Measurements from ENCODE around the gene DKK2. TPM values are rescaled to one million over a fixed set of nuclear protein-coding genes. Genes with fewer than 3 reads are reported as not detected.

The DKK2 gene
- total and polyA plus RNA-seq, 2 donors from 2014 or later: 0.19 to 0.22 TPM

GRCh38 chr4:107046261-107046660 lies 10.1 kb upstream of the DKK2 start:
- FAIRE-seq (peak; percentile 69), DNase-seq (no peak)
- H3K27ac ChIP-seq (ENCODE audit: low read depth in 2 of 2, low read length in 2 of 2): no peak overlapping the region
- H3K9ac ChIP-seq (ENCODE audit: low read length in 3 of 3): no peak overlapping the region
- H3K36me3 ChIP-seq (ENCODE audit: control insufficient read depth in 2 of 3, insufficient read depth in 3 of 3, low read length in 3 of 3): no peaks in the 10 kb centered on the region
- H3K9me3 ChIP-seq (ENCODE audit: control insufficient read depth in 2 of 3, insufficient read depth in 1 of 3, low read length in 3 of 3): no peaks in the 10 kb centered on the region
- intact Hi-C loops (cut with DNase I): no loop called here
- no peaks in the 10 kb centered on the region for H3K4me1 ChIP-seq (ENCODE audit: control insufficient read depth in 2 of 3, insufficient read depth in 2 of 3, low read depth in 1 of 3, low read length in 3 of 3)
- TF ChIP-seq CTCF (IDR thresholded peaks at IDR 0.05; ENCODE audit: borderline replicate concordance, extremely low read depth, insufficient read depth): no peak
- no peaks in the 10 kb centered on the region for H3K27me3 ChIP-seq (ENCODE audit: control insufficient read depth, insufficient read depth, low read length)
- H3K4me3 ChIP-seq (ENCODE audit: low read length in 3 of 3): no peak overlapping the region

- Histone ChIP-seq H3K9me3 (ENCODE audit: control insufficient read depth in 2 of 3, insufficient read depth in 1 of 3, low read length in 3 of 3) (no peaks in the 10 kb centered on the region), H3K4me3 (ENCODE audit: low read length in 3 of 3) (no peak overlapping the region), H3K27ac (ENCODE audit: low read depth in 2 of 2, low read length in 2 of 2) (no peak overlapping the region), H3K36me3 (ENCODE audit: control insufficient read depth in 2 of 3, insufficient read depth in 3 of 3, low read length in 3 of 3) (no peaks in the 10 kb centered on the region), H3K9ac (ENCODE audit: low read length in 3 of 3) (no peak overlapping the region), H3K27me3 (ENCODE audit: control insufficient read depth, insufficient read depth, low read length) (no peaks in the 10 kb centered on the region), H3K4me1 (ENCODE audit: control insufficient read depth in 2 of 3, insufficient read depth in 2 of 3, low read depth in 1 of 3, low read length in 3 of 3) (no peaks in the 10 kb centered on the region)
- TF ChIP-seq CTCF (IDR thresholded peaks at IDR 0.05; ENCODE audit: borderline replicate concordance, extremely low read depth, insufficient read depth): no peak
- no peak for DNase-seq
- FAIRE-seq: peak; percentile 6
- intact Hi-C loops (cut with DNase I): no loop called here
Observed at GRCh38 chr4:107044170-107044569, 8.1 kb upstream of the DKK2 start.

- H3K27me3 ChIP-seq (ENCODE audit: control insufficient read depth, insufficient read depth, low read length): peaks cover 17% of the 10 kb centered on the region
- no peak overlapping the region for H3K27ac ChIP-seq (ENCODE audit: low read depth in 2 of 2, low read length in 2 of 2)
- no peak for TF ChIP-seq CTCF (IDR thresholded peaks at IDR 0.05; ENCODE audit: borderline replicate concordance, extremely low read depth, insufficient read depth)
- intact Hi-C loops (cut with DNase I): no loop called here
- H3K4me3 ChIP-seq (ENCODE audit: low read length in 3 of 3): peak overlapping the region in 1 of 3 donors; percentile 23
- peak; percentile 45 to 79 (median 62) for DNase-seq
- no peaks in the 10 kb centered on the region for H3K36me3 ChIP-seq (ENCODE audit: control insufficient read depth in 2 of 3, insufficient read depth in 3 of 3, low read length in 3 of 3)
- FAIRE-seq: no peak
- peaks cover 0 to 10% (median 0%) of the 10 kb centered on the region in 3 donors for H3K4me1 ChIP-seq (ENCODE audit: control insufficient read depth in 2 of 3, insufficient read depth in 2 of 3, low read depth in 1 of 3, low read length in 3 of 3)
- no peaks in the 10 kb centered on the region for H3K9me3 ChIP-seq (ENCODE audit: control insufficient read depth in 2 of 3, insufficient read depth in 1 of 3, low read length in 3 of 3)
- H3K9ac ChIP-seq (ENCODE audit: low read length in 3 of 3): no peak overlapping the region
Observed at GRCh38 chr4:107037199-107037584, 1.1 kb upstream of the DKK2 start.

- no peak overlapping the region for H3K9ac ChIP-seq (ENCODE audit: low read length in 3 of 3)
- TF ChIP-seq CTCF (IDR thresholded peaks at IDR 0.05; ENCODE audit: borderline replicate concordance, extremely low read depth, insufficient read depth): no peak
- intact Hi-C loops (cut with DNase I): no loop called here
- H3K4me1 ChIP-seq (ENCODE audit: control insufficient read depth in 2 of 3, insufficient read depth in 2 of 3, low read depth in 1 of 3, low read length in 3 of 3): peaks cover 0 to 10% (median 0%) of the 10 kb centered on the region in 3 donors
- H3K4me3 ChIP-seq (ENCODE audit: low read length in 3 of 3): peak overlapping the region; percentile 42 to 48 (median 48)
- peak in 2 of 5 donors; percentile 9 to 25 for DNase-seq
- H3K27ac ChIP-seq (ENCODE audit: low read depth in 2 of 2, low read length in 2 of 2): no peak overlapping the region
- no peaks in the 10 kb centered on the region for H3K36me3 ChIP-seq (ENCODE audit: control insufficient read depth in 2 of 3, insufficient read depth in 3 of 3, low read length in 3 of 3)
- no peak for FAIRE-seq
- peaks cover 17% of the 10 kb centered on the region for H3K27me3 ChIP-seq (ENCODE audit: control insufficient read depth, insufficient read depth, low read length)
- H3K9me3 ChIP-seq (ENCODE audit: control insufficient read depth in 2 of 3, insufficient read depth in 1 of 3, low read length in 3 of 3): no peaks in the 10 kb centered on the region
Observed at GRCh38 chr4:107036584-107037198, 578 bp upstream of the DKK2 start.
